ENCODE data around the gene SMC2.

The SMC2 gene

GRCh38 chr9:104093647-104094533 is at the start of gene SMC2:
Gene SMC2, plus strand, starts transcription at chr9:104094309. Its CDS starts 1,076 bp downstream, at chr9:104095385.
- Histone ChIP-seq H3K4me3 (ENCODE audit: low read depth, low read length) (peak within 1 kb of the TSS; percentile 98), H3K9me3 (ENCODE audit: control insufficient read depth, insufficient read depth, low read depth, low read length) (no peaks in the 10 kb centered on the region), H3K27ac (ENCODE audit: low read depth, low read length) (peak within 1 kb of the TSS; percentile 94), H3K4me1 (ENCODE audit: control insufficient read depth, insufficient read depth, low read length) (0 out of 2 replicates have a peak, but pooled peaks cover 4% of the 10 kb centered on the region), H3K9ac (ENCODE audit: low read length) (peak within 1 kb of the TSS; percentile 89), H3K36me3 (ENCODE audit: control insufficient read depth, insufficient read depth, low read length) (peaks cover 4% of the 10 kb centered on the region; the same call in 1 of the 2 replicates), H3K27me3 (ENCODE audit: control insufficient read depth, insufficient read depth, low read length) (no peaks in the 10 kb centered on the region)

GRCh38 chr9:104068546-104068945 is 25.6 kb upstream of the SMC2 start:
- Histone ChIP-seq H3K27me3 (ENCODE audit: control insufficient read depth, insufficient read depth, low read length) (no peaks in the 10 kb centered on the region), H3K9ac (ENCODE audit: low read length) (no peak overlapping the region), H3K4me1 (ENCODE audit: control insufficient read depth, insufficient read depth, low read length) (no peaks in the 10 kb centered on the region), H3K36me3 (ENCODE audit: control insufficient read depth, insufficient read depth, low read length) (no peaks in the 10 kb centered on the region), H3K27ac (ENCODE audit: low read depth, low read length) (no peak overlapping the region), H3K4me3 (ENCODE audit: low read depth, low read length) (no peak overlapping the region), H3K9me3 (ENCODE audit: control insufficient read depth, insufficient read depth, low read depth, low read length) (no peaks in the 10 kb centered on the region)

- no peaks in the 10 kb centered on the region for H3K9me3 ChIP-seq (ENCODE audit: control insufficient read depth, insufficient read depth, low read depth, low read length)
- no peaks in the 10 kb centered on the region for H3K36me3 ChIP-seq (ENCODE audit: control insufficient read depth, insufficient read depth, low read length)
- no peak overlapping the region for H3K27ac ChIP-seq (ENCODE audit: low read depth, low read length)
- H3K27me3 ChIP-seq (ENCODE audit: control insufficient read depth, insufficient read depth, low read length) = no peaks in the 10 kb centered on the region
- H3K4me3 ChIP-seq (ENCODE audit: low read depth, low read length) = no peak overlapping the region
- no peaks in the 10 kb centered on the region for H3K4me1 ChIP-seq (ENCODE audit: control insufficient read depth, insufficient read depth, low read length)
- H3K9ac ChIP-seq (ENCODE audit: low read length) = no peak overlapping the region
These were observed 24.8 kb upstream of the SMC2 start for GRCh38 chr9:104069288-104069687.

GRCh38 chr9:104071589-104071988 is 22.5 kb upstream of the SMC2 start:
- Histone ChIP-seq H3K9me3 (ENCODE audit: control insufficient read depth, insufficient read depth, low read depth, low read length) (no peaks in the 10 kb centered on the region), H3K36me3 (ENCODE audit: control insufficient read depth, insufficient read depth, low read length) (no peaks in the 10 kb centered on the region), H3K4me1 (ENCODE audit: control insufficient read depth, insufficient read depth, low read length) (no peaks in the 10 kb centered on the region), H3K27ac (ENCODE audit: low read depth, low read length) (no peak overlapping the region), H3K4me3 (ENCODE audit: low read depth, low read length) (no peak overlapping the region), H3K27me3 (ENCODE audit: control insufficient read depth, insufficient read depth, low read length) (no peaks in the 10 kb centered on the region), H3K9ac (ENCODE audit: low read length) (no peak overlapping the region)

- H3K36me3 ChIP-seq (ENCODE audit: control insufficient read depth, insufficient read depth, low read length) = no peaks in the 10 kb centered on the region
- no peak overlapping the region for H3K27ac ChIP-seq (ENCODE audit: low read depth, low read length)
- H3K9me3 ChIP-seq (ENCODE audit: control insufficient read depth, insufficient read depth, low read depth, low read length) = no peaks in the 10 kb centered on the region
- no peak overlapping the region for H3K9ac ChIP-seq (ENCODE audit: low read length)
- no peaks in the 10 kb centered on the region for H3K27me3 ChIP-seq (ENCODE audit: control insufficient read depth, insufficient read depth, low read length)
- no peaks in the 10 kb centered on the region for H3K4me1 ChIP-seq (ENCODE audit: control insufficient read depth, insufficient read depth, low read length)
- H3K4me3 ChIP-seq (ENCODE audit: low read depth, low read length) = no peak overlapping the region
These were observed 20.9 kb upstream of the SMC2 start for GRCh38 chr9:104073098-104073769.

GRCh38 chr9:104073770-104074133 is 20.4 kb upstream of the SMC2 start:
- H3K9me3 ChIP-seq (ENCODE audit: control insufficient read depth, insufficient read depth, low read depth, low read length) = no peaks in the 10 kb centered on the region
- H3K9ac ChIP-seq (ENCODE audit: low read length) = no peak overlapping the region
- H3K27ac ChIP-seq (ENCODE audit: low read depth, low read length) = no peak overlapping the region
- H3K4me3 ChIP-seq (ENCODE audit: low read depth, low read length) = no peak overlapping the region
- no peaks in the 10 kb centered on the region for H3K36me3 ChIP-seq (ENCODE audit: control insufficient read depth, insufficient read depth, low read length)
- H3K27me3 ChIP-seq (ENCODE audit: control insufficient read depth, insufficient read depth, low read length) = no peaks in the 10 kb centered on the region
- no peaks in the 10 kb centered on the region for H3K4me1 ChIP-seq (ENCODE audit: control insufficient read depth, insufficient read depth, low read length)

DNA sequence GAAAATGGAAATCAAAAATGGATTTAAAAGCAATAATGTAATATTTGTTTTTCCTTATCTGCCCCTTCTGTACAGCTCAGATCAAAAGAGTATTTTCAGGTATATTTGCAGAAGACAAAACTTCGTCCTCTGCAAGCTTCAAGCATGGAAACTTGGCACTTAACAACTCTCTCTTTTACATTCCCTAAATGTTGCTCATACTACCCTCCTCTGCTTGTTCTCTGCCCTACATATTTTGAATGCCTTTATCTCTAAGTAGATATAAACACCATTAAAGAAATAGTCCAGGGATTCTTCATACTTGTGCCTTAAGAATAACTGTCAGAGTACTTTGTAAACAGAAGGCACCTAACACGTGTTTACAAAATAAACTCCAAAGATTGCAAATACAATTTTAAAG is 19.2 kb upstream of the SMC2 start:
- no peak overlapping the region for H3K4me3 ChIP-seq (ENCODE audit: low read depth, low read length)
- H3K4me1 ChIP-seq (ENCODE audit: control insufficient read depth, insufficient read depth, low read length) = no peaks in the 10 kb centered on the region
- H3K27me3 ChIP-seq (ENCODE audit: control insufficient read depth, insufficient read depth, low read length) = no peaks in the 10 kb centered on the region
- no peaks in the 10 kb centered on the region for H3K9me3 ChIP-seq (ENCODE audit: control insufficient read depth, insufficient read depth, low read depth, low read length)
- no peaks in the 10 kb centered on the region for H3K36me3 ChIP-seq (ENCODE audit: control insufficient read depth, insufficient read depth, low read length)
- H3K27ac ChIP-seq (ENCODE audit: low read depth, low read length) = no peak overlapping the region
- no peak overlapping the region for H3K9ac ChIP-seq (ENCODE audit: low read length)

- no peaks in the 10 kb centered on the region for H3K36me3 ChIP-seq (ENCODE audit: control insufficient read depth, insufficient read depth, low read length)
- H3K9me3 ChIP-seq (ENCODE audit: control insufficient read depth, insufficient read depth, low read depth, low read length) = peaks cover 5% of the 10 kb centered on the region
- no peak overlapping the region for H3K4me3 ChIP-seq (ENCODE audit: low read depth, low read length)
- no peak overlapping the region for H3K9ac ChIP-seq (ENCODE audit: low read length)
- H3K27me3 ChIP-seq (ENCODE audit: control insufficient read depth, insufficient read depth, low read length) = no peaks in the 10 kb centered on the region
- H3K4me1 ChIP-seq (ENCODE audit: control insufficient read depth, insufficient read depth, low read length) = no peaks in the 10 kb centered on the region
- H3K27ac ChIP-seq (ENCODE audit: low read depth, low read length) = no peak overlapping the region
These were observed 18.0 kb upstream of the SMC2 start for GRCh38 chr9:104075801-104076753.

DNA sequence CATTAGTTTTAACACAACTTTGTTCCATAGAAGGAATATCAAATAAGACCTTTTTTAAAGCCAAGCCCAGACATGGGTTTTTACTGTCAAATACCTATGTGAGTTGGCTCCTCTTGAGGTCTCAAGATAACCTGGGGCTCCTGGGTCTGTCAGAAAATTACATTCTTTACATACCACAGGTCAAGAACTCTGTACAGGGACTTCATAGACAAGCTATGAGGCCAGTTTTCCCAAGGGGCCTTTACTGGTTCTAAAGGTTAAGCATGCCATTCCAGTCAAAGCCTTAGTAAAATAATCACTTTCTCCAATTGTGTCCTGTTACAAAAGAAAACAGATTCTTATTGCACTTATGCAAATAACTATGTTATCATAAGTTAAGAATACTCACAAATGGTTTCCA is 15.5 kb upstream of the SMC2 start:
- H3K27ac ChIP-seq (ENCODE audit: low read depth, low read length) = no peak overlapping the region

DNA sequence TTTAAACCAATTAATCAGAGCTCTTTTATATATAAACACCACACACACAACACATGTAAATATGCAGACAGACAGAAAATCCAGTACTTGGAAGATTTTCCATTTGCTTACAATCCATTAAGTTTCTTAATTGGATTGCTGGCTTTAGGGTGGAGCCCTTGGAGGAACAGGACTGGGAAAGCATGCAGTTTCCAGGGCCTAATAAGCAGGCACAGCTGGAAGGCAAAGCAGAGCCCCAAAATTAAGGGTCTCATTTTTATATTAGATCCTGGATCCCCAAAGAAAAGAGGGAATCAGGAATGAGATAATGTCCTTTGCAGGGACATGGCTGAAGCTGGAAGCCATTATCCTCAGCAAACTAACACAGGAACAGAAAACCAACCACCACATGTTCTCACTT is 13.1 kb upstream of the SMC2 start:
- H3K27ac ChIP-seq (ENCODE audit: low read depth, low read length) = no peak overlapping the region
- no peak overlapping the region for H3K4me3 ChIP-seq (ENCODE audit: low read depth, low read length)
- H3K27me3 ChIP-seq (ENCODE audit: control insufficient read depth, insufficient read depth, low read length) = no peaks in the 10 kb centered on the region
- H3K4me1 ChIP-seq (ENCODE audit: control insufficient read depth, insufficient read depth, low read length) = no peaks in the 10 kb centered on the region
- no peak overlapping the region for H3K9ac ChIP-seq (ENCODE audit: low read length)
- H3K9me3 ChIP-seq (ENCODE audit: control insufficient read depth, insufficient read depth, low read depth, low read length) = peaks cover 10% of the 10 kb centered on the region
- H3K36me3 ChIP-seq (ENCODE audit: control insufficient read depth, insufficient read depth, low read length) = no peaks in the 10 kb centered on the region

More for the DNA sequence above, 15.5 kb upstream of the SMC2 start:
- Histone ChIP-seq H3K9me3 (ENCODE audit: control insufficient read depth, insufficient read depth, low read depth, low read length) (peaks cover 10% of the 10 kb centered on the region), H3K9ac (ENCODE audit: low read length) (no peak overlapping the region), H3K36me3 (ENCODE audit: control insufficient read depth, insufficient read depth, low read length) (no peaks in the 10 kb centered on the region), H3K4me1 (ENCODE audit: control insufficient read depth, insufficient read depth, low read length) (no peaks in the 10 kb centered on the region), H3K4me3 (ENCODE audit: low read depth, low read length) (no peak overlapping the region), H3K27me3 (ENCODE audit: control insufficient read depth, insufficient read depth, low read length) (no peaks in the 10 kb centered on the region)

Data from HUES6 (cell line).